Prostate gland (tissue), 2 donors: ENCODE measurements around the gene COL1A1. TPM values are rescaled to one million over a fixed set of nuclear protein-coding genes. Genes with fewer than 3 reads are reported as not detected.

ENCODE experiments used
- DNase-seq: peaks from one replicate; pipeline ENCODE4 v3.0.0-alpha.2; 2019; ENCODE audit warnings: low spot score
- H3K27ac ChIP-seq, 2 donors: fragments of 200-600 bp; sonication (generic); 2 replicates each; pipeline ENCODE4 v1.5.1; 2017 to 2019
- H3K27me3 ChIP-seq: fragments of 200-600 bp; sonication (generic); replicated peaks from 2 replicates; pipeline ENCODE4 v1.5.1; 2019; ENCODE audit not compliant: insufficient read depth
- H3K36me3 ChIP-seq, 2 donors: fragments of 200-600 bp; sonication (generic); 1 replicate in 1 of 2; 2 replicates in 1 of 2; pipeline versions ENCODE4 v1.5.1 to v1.8.1; 2017 to 2019
- H3K4me1 ChIP-seq: fragments of 200-600 bp; sonication (generic); replicated peaks from 2 replicates; pipeline ENCODE4 v1.5.1; 2019
- H3K4me3 ChIP-seq, 2 donors: fragments of 200-600 bp; sonication (generic); 2 replicates each; pipeline ENCODE4 v1.5.1; 2017 to 2019
- H3K9me3 ChIP-seq: fragments of 200-600 bp; sonication (generic); 2 replicates; pipeline ENCODE4 v1.5.1; 2017
- CTCF ChIP-seq, 4 experiments: fragments of 200-600 bp in 2 of 4; fragments of 450-650 bp in 2 of 4; sonication (generic) in 2 of 4; IDR thresholded peaks; 1 replicate in 3 of 4; 2 replicates in 1 of 4; pipeline ENCODE4 v1.5.1; 2016 to 2019; ENCODE audit warnings: antibody characterized with exemption in 4 of 4, mild to moderate bottlenecking in 2 of 4, moderate library complexity in 2 of 4
- POLR2A ChIP-seq: fragments of 450-650 bp; IDR thresholded peaks from one replicate; pipeline ENCODE4 v1.6.1; 2016; ENCODE audit warnings: antibody characterized with exemption, mild to moderate bottlenecking
- POLR2AphosphoS5 ChIP-seq: sonication (generic); formaldehyde crosslinking; IDR thresholded peaks from one replicate; pipeline ENCODE4 v1.6.1; 2017; ENCODE audit warnings: antibody characterized with exemption
- WGBS: methylation state at CpG from one replicate; pipeline ENCODE4 v1.1.5; 2018; 5-methylcytosine and 5-hydroxymethylcytosine counted together
- intact Hi-C: fragments of 100-400 bp; cut with DNase I; formaldehyde crosslinking; loops from one replicate; pipeline ENCODE4 v1.14.2; 2022
- total RNA-seq, 2 donors: library from RNA; depleted of rRNA; stranded (reverse); fragments of >200 nt; gene quantifications; one replicate each; pipeline ENCODE4 v1.1.0, GENCODE V29; 2016

The COL1A1 gene
- total RNA-seq, 2 donors from 2014 or later: 21.5 to 81.0 TPM

- Histone ChIP-seq H3K4me3 (no peak overlapping the region), H3K4me1 (no peaks in the 10 kb centered on the region), H3K27ac (no peak overlapping the region), H3K9me3 (no peaks in the 10 kb centered on the region), H3K36me3 (peaks cover 6% of the 10 kb centered on the region in 2 donors), H3K27me3 (no peaks in the 10 kb centered on the region)
- intact Hi-C loops: no loop called here
- 64% methylated on average over 21 of the region's 21 CpGs for WGBS
- TF ChIP-seq POLR2AphosphoS5: no peak
- TF ChIP-seq CTCF (IDR thresholded peaks at IDR 0.05): no peak
- TF ChIP-seq POLR2A: no peak
- no peak for DNase-seq
Measured at GRCh38 chr17:50191359-50192143, 9.9 kb downstream of the COL1A1 start.

DNA sequence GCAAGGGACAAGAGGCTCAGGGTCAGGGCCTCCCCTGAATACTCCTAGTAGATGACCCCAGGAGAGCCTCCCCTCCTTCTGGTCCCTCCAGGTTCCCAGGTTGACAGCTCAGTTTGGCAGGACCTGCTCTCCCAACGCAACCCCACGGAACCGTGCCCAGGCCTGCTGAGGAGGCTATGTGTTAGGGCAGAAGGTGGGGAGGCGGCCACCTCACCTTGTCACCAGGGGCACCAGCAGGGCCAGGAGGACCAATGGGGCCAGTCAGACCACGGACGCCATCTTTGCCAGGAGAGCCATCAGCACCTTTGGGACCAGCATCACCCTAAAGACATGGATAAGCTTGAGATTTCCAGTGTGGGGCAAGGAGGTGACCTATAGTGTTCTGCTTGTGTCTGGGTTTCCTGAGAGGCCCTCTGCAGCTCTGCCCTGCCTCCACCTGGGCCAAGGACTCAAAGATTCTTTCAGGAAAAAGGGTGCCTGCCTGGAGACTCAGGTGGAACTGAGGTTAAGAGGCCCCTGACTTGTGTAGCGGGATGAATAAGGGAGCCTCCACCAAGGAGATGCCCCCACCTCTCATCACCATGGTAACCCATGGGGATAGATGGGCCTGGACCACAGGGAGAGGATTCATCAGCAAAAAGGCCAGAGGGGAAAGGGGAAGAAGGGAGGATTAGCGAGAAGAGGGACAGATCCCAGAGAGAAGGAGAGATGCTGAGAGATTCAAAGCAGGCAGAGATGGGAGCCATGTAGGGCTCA lies 10.7 kb downstream of the COL1A1 start:
- H3K27ac ChIP-seq: no peak overlapping the region
- no peaks in the 10 kb centered on the region for H3K4me1 ChIP-seq
- TF ChIP-seq CTCF (IDR thresholded peaks at IDR 0.05) (no peak), POLR2AphosphoS5 (no peak), POLR2A (no peak)
- no peak for DNase-seq
- H3K27me3 ChIP-seq: no peaks in the 10 kb centered on the region
- intact Hi-C loops: no loop called here
- H3K36me3 ChIP-seq: peaks cover 6% of the 10 kb centered on the region in 2 donors
- H3K9me3 ChIP-seq: no peaks in the 10 kb centered on the region
- H3K4me3 ChIP-seq: no peak overlapping the region
- 71% methylated on average over 8 of the region's 8 CpGs for WGBS

DNA sequence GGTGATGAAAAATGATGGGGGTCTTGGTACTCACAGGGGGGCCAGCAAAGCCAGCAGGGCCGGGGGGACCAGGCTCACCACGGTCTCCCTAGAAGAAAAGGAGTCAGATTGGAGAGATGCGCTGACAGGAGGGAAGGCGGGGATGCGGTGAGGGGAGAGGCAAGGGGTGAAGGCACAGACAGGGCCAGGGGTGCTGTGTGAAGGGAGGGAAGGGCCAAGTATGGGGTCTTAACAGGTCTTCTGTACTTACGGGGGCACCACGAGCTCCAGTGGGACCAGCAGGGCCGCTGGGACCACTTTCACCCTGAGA lies 11.2 kb downstream of the COL1A1 start:
- no peak for DNase-seq
- H3K4me1 ChIP-seq: no peaks in the 10 kb centered on the region
- 89% methylated on average over 8 of the region's 8 CpGs for WGBS
- peaks cover 6% of the 10 kb centered on the region in 2 donors for H3K36me3 ChIP-seq
- H3K27ac ChIP-seq: no peak overlapping the region
- no peaks in the 10 kb centered on the region for H3K9me3 ChIP-seq
- TF ChIP-seq POLR2AphosphoS5: no peak
- no peak for TF ChIP-seq POLR2A
- TF ChIP-seq CTCF (IDR thresholded peaks at IDR 0.05): no peak
- intact Hi-C loops: no loop called here
- no peak overlapping the region for H3K4me3 ChIP-seq
- no peaks in the 10 kb centered on the region for H3K27me3 ChIP-seq

DNA sequence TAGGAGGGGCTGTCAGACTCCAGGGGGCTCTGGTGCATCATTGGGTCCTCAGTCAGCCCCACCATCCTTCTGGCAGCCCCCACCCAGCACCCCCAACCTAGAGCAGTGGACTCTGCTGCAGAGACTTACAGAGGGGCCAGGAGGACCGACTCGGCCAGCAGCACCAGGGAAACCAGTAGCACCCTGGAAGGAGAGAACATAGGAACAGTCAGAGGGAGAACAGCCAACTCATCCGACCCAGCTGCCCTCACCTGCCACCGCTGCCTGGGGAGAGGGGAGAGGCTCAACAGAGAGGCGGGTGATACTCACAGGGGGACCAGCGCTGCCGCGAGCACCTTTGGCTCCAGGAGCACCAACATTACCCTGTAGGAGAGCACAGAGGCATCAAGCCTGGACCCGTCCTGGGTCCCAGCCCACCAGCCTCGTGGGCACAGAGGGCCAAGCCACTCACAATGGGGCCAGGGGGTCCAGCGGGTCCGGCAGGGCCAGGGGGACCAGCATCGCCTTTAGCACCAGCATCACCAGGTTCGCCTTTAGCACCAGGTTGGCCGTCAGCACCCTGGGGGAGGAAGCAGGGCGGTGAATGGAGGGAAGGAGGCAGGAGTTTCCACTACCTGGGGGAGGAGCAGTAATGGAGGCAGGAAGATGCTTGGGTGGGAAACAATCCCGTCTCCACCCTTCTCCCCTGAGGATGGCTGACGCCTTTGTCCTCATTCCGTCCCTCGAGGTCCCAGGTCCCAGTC lies 11.7 kb downstream of the COL1A1 start:
- Histone ChIP-seq H3K4me3 (no peak overlapping the region), H3K27ac (peak overlapping the region in 1 of 2 donors; percentile 33), H3K4me1 (no peaks in the 10 kb centered on the region), H3K9me3 (no peaks in the 10 kb centered on the region), H3K27me3 (no peaks in the 10 kb centered on the region), H3K36me3 (peaks cover 6% of the 10 kb centered on the region in 2 donors)
- DNase-seq: no peak
- TF ChIP-seq CTCF (IDR thresholded peaks at IDR 0.05) (no peak), POLR2A (no peak), POLR2AphosphoS5 (no peak)
- intact Hi-C loops: no loop called here
- WGBS: 65% methylated on average over 20 of the region's 20 CpGs
